ENCODE data around the gene ZBTB39.
"Not testable (repeated sequence)": the region's sequence is repeated elsewhere in the genome, so short reads cannot be mapped to it uniquely, and the experiment has no call there.

ZBTB39 gene

GRCh38 chr12:56978397-56979138 lies 27.8 kb downstream of the ZBTB39 start:
- DNase-seq = no peak

GRCh38 chr12:56977361-56977760 lies 29.0 kb downstream of the ZBTB39 start:
- not testable (repeated sequence) for DNase-seq

DNA sequence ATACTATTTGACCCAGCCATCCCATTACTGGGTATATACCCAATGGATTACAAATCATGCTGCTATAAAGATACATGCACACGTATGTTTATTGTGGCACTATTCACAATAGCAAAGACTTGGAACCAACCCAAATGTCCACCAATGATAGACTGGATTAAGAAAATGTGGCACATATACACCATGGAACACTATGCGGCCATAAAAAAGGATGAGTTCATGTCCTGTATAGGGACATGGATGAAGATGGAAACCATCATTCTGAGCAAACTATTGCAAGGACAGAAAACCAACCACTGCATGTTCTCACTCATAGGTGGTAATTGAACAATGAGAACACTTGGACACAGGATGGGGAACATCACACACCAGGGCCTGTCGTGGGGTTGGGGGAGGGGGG lies 32.1 kb downstream of the ZBTB39 start:
- not testable (repeated sequence) for DNase-seq

DNA sequence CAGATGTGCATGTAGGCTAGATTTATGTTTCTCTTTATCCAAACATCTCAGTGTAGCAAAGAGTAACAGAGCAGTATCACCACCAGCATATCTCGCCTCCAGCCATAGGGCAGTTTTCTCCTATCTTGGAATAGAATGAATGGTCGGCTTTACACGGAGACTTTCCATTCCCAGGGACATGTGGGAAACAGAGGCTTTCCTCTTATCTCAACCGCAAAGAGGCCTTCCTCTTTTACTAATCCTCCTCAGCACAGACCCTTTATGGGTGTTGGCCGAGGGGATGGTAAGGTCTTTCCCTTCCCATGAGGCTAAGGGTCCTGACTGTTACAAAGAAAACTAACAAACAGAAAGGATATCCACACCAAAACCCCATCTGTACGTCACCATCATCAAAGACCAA lies 37.4 kb downstream of the ZBTB39 start:
- not testable (repeated sequence) for DNase-seq

DNA sequence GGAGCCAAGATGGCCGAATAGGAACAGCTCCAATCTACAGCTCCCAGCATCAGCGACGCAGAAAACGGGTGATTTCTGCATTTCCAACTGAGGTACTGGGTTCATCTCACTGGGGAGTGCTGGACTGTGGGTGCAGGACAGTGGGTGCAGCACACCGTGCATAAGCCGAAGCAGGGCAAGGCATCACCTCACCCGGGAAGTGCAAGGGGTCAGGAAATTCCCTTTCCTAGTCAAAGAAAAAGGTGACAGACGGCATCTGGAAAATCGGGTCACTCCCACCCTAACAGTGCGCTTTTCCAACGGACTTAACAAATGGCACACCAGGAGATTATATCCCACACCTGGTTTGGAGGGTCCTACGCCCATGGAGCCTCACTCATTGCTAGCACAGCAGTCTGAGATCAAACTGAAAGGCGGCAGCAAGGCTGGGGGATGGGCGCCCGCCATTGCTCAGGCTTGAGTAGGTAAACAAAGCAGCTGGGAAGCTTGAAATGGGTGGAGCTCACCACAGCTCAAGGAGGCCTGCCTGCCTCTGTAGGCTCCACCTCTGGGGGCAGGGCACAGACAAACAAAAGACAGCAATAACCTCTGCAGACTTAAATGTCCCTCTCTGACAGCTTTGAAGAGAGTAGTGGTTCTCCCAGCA lies 40.2 kb downstream of the ZBTB39 start:
- not testable (repeated sequence) for DNase-seq

- DNase-seq = not testable (repeated sequence)
These were observed 41.2 kb downstream of the ZBTB39 start for GRCh38 chr12:56965124-56965523.

DNA sequence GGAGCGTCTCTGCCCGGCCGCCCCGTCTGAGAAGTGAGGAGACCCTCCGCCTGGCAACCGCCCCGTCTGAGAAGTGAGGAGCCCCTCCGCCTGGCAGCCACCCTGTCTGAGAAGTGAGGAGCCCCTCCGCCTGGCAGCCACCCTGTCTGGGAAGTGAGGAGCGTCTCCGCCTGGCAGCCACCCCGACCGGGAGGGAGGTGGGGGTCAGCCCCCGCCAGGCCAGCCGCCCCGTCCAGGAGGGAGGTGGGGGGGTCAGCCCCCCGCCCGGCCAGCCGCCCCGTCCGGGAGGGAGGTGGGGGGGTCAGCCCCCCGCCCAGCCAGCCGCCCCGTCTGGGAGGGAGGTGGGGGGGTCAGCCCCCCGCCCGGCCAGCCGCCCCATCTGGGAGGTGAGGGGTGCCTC lies 42.8 kb downstream of the ZBTB39 start:
- not testable (repeated sequence) for DNase-seq

DNA sequence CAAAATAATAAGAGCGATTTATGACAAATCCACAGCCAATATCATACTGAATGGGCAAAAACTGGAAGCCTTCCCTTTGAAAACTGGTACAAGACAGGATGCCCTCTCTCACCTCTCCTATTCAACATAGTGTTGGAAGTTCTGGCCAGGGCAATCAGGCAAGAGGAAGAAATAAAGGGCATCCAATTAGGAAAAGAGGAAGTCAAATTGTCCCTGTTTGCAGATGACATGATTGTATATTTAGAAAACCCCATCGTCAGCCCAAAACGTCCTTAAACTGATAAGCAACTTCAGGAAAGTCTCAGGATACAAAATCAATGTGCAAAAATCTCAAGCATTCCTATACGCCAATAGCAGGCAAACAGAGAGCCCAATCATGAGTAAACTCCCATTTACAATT lies 44.1 kb downstream of the ZBTB39 start:
- not testable (repeated sequence) for DNase-seq

GRCh38 chr12:56958422-56958821 lies 47.9 kb downstream of the ZBTB39 start:
- DNase-seq = no peak

DNA sequence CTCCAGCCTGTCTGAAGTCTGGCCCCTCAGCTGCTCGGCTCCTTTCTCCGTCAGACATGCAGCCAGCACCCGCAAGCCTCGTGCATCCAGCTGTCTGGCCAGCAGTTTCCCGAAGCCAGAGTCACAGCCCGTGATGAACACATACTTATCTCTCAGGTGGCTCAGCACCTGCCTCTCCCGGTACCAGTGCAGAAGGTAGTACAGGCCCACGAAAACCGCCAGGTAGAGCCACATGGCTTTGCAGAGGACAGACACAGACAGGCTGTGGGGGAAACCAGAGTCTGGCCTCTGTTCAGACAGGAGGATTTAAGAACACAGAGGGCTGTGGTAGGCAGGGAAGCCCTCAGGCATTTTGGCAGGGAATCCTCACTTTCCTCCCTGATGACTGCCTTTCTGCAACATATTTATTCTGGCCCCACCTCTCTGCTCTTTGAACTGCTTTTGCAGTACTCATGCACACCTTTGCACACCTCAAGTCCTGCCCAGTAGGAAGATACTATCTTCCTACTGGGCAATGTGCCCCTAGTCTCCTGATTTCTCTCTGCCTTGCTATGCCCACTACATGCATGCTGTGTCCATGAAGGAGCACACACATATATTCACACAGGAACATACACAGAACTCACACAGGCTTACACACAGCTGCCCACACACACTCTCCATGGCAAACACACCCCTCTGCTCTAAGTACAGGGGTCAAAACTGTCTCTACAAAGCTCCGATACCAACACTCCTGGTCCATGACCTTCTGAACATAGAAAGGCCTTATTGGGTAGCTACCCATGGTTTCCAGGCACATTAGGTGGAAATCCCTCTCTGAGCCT lies 48.9 kb downstream of the ZBTB39 start, which contains the start of gene RDH16:
Gene RDH16 (minus strand): TSS at position 380 of the 824 bp plus-strand sequence. CDS start 146 bp downstream, at position 234.
- DNase-seq = no peak

DNA sequence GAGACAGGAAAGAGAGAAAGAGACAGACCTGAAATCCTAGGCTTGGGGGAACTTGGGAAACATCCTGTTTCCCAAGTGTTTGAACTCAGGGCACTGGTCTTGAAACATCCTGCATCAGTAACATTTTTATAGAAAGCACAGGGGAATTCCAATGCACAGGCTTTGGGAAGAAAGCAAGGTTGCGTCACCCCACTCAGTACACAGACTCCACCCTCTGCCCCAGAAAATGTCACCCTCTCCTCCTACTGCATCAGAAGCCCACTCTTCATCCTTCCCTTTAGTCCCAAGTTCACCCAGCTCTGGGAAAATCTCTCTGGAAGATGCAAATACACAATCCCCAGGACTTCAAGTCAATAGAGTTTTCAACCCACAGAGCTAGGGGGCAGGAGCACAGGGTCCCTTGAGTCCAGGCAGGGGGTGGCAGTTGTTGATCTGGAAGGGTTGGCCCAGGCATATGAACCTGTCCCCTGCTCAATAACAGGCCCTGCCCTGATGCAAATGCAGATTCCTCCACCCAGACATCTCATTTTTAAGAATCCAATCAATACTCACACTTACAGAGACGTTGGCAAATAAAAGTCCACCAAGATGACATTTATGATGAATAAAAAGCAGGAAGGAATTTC lies 50.6 kb downstream of the ZBTB39 start:
- DNase-seq = no peak

- no peak for DNase-seq
These were observed 51.4 kb downstream of the ZBTB39 start for GRCh38 chr12:56954958-56955355.

DNA sequence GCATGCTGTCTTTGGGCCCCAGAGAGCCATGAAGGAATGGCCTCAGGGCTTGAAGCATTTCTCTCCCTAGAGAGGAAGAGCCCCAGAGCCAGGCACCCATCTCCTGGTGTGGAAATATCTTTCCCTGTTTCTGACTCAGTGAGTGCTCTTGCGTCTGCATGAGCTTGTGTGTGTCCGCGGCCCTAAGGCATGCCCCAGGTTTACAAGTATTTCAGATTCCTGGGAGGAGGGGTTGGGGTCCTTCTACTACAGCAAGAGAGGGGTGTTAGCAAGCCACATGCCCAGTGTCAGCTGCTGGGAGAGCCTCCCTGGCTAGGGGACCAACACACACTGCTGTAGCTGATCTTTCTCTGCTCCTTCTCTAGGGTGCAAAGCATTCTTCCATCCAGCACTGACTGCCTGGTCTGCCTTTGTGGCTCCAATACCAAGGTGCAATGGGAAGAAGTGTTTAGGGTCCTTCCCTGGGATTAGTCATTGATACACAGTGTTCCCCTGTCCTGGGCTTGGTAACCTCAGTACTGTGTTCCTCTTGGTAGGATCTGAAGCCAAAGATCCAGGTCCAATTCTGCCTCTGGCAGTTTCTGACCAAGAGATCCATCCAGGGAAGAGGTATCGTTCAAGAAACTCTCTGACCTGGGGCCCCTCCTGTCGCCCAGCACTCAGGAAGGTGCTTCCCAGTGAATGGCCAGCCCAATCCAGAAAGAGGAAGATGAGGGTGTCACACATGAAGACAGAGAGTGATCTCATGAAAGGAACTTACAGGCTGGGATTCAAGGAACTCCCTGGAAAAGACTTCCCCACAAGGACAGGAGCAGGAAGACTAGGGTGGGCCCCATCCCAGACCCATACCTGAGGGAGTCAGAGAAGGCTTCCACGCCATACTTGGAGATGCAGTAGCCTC lies 52.0 kb downstream of the ZBTB39 start:
- no peak for DNase-seq

DNA sequence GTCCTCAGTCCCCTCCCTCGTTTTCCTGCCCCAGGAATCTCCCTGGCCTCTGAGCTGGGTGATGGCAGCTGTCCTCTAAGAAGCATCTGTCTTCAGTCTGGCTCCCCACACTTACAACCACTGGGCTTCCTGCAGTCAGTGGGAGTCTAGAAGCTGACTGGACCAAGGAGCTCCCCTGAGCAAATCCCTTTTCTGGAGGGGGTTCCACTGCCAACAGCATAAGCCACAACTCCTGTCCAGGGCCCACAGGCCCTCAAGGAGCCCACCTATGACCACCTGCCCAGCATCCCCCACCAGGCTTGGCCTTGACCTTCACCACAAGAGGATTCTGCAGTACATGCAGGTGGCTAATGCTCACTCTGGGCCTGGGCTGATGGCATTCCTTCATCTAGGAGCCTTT lies 53.0 kb downstream of the ZBTB39 start:
- no peak for DNase-seq

DNA sequence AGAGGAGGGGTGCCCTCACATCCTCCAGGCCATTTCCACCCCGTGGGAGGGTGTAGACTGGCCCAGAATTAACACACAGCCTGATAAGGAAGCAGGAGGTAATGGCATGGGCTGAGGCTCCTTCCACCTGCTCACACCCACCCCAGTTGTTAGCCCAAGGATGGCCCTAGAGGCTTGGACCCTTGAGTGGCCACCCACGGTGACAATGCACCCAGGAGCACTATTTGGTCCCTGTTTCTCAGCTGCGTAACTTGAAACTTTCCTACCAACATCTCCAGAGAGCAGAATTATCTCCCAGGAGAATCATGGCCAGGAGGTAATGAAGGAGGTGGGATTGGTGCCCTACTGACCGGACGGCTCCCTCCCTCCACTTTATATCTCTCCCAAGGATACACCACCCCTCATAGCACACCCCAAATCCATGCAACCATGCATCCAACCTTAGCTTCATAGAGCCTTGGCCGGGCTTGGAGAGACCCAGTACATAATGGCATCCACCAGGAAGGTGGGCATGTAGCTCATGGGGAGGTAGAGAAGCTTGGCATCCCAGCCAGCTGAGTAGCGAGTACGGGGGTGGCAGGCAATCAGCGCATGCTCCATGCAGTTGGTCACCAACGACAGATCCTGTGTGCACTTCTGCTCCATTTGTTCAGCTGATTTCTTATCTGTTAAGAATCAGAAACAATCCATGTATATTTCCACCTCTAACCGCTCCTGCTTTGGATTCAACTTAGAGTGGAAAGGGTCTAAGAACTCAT lies 54.6 kb downstream of the ZBTB39 start:
- DNase-seq = no peak

- DNase-seq = no peak
These were observed 57.5 kb downstream of the ZBTB39 start for GRCh38 chr12:56948881-56949280.
